GM12878 (cell line): ENCODE data around the gene ZKSCAN7. TPM values are rescaled to one million over a fixed set of nuclear protein-coding genes. Genes with fewer than 3 reads are reported as not detected.

Experiments used
- ATAC-seq: fragments of 200-7000 bp; cut with Tn5 transposase; 3 replicates; pipeline ENCODE4 v1.9.1; 2020; ENCODE audit warnings: mild to moderate bottlenecking, moderate library complexity
- BruUV-seq: library from RNA; stranded (reverse); fragments of 400-500 nt; replicated peaks from 2 replicates; lab custom pipeline; 2021; lab: Mats Ljungman, UMichigan
- CTCF ChIA-PET: fragments of 300-600 bp; sonication (Branson Sonifier 250); formaldehyde crosslinking; extraction: SDS; loops from one replicate; lab custom pipeline; 2021; ENCODE audit warnings: inconsistent platforms; lab: Yijun Ruan, JAX
- POLR2A ChIA-PET: fragments of 350-600 bp; formaldehyde crosslinking; extraction: SDS; loops from one replicate; lab custom pipeline; 2021; ENCODE audit warnings: inconsistent platforms; lab: Charles Lee
- RAD21 ChIA-PET: fragments of 300-600 bp; sonication (Branson Sonifier 250); formaldehyde crosslinking; loops from one replicate; lab custom pipeline; 2023; ENCODE audit warnings: antibody characterized with exemption; ENCODE audit not compliant: unreplicated experiment; lab: Charles Lee
- SMC1A ChIA-PET: fragments of 300-600 bp; sonication (Branson Sonifier 250); formaldehyde crosslinking; loops from one replicate; lab custom pipeline; 2023; ENCODE audit not compliant: unreplicated experiment, uncharacterized antibody; lab: Charles Lee
- DNase-seq: peaks from one replicate; pipeline ENCODE4 v3.0.0-alpha.2; 2011; ENCODE audit warnings: low read depth, low spot score
- FAIRE-seq: peaks from 3 replicates; lab custom pipeline; 2011; peaks lifted over from hg19 to GRCh38; lab: Jason Lieb, UNC
- H2AFZ ChIP-seq: 2 replicates; pipeline ENCODE4 v1.6.0; 2011; ENCODE audit warnings: low read depth, low read length, control low read depth; ENCODE audit not compliant: control insufficient read depth
- H3K27ac ChIP-seq: 2 replicates; pipeline ENCODE4 v1.5.1; 2011; ENCODE audit warnings: control low read depth; ENCODE audit not compliant: control insufficient read depth, insufficient read depth
- H3K27me3 ChIP-seq, 2 experiments: replicated peaks in 1 of 2; 2 replicates each; pipeline versions ENCODE4 v1.6.0 to v1.6.1; 2011; ENCODE audit warnings: low read length in 1 of 2; ENCODE audit not compliant: control insufficient read depth in 2 of 2, insufficient read depth in 2 of 2
- H3K36me3 ChIP-seq, 2 experiments: 2 replicates each; pipeline ENCODE4 v1.5.1; 2011; ENCODE audit warnings: low read length in 1 of 2; ENCODE audit not compliant: control insufficient read depth in 2 of 2, insufficient read depth in 2 of 2
- H3K4me1 ChIP-seq: 2 replicates; pipeline ENCODE4 v1.6.1; 2011; ENCODE audit warnings: mild to moderate bottlenecking, low read length, moderate library complexity, mixed read lengths; ENCODE audit not compliant: control insufficient read depth, insufficient read depth
- H3K4me2 ChIP-seq: 2 replicates; pipeline ENCODE4 v1.6.0; 2011; ENCODE audit warnings: control low read depth; ENCODE audit not compliant: control insufficient read depth, insufficient read depth
- H3K4me3 ChIP-seq: fragments of 200-600 bp; sonication (generic); 2 replicates; pipeline ENCODE4 v1.5.1; 2016
- H3K79me2 ChIP-seq: 2 replicates; pipeline ENCODE4 v1.6.0; 2011; ENCODE audit warnings: low read length; ENCODE audit not compliant: control insufficient read depth, insufficient read depth
- H3K9ac ChIP-seq: 2 replicates; pipeline ENCODE4 v1.8.0; 2011; ENCODE audit warnings: low read length, control low read depth, mixed read lengths; ENCODE audit not compliant: control insufficient read depth, insufficient read depth
- H3K9me3 ChIP-seq: replicated peaks from 3 replicates; pipeline ENCODE4 v1.5.1; 2011; ENCODE audit warnings: mild to moderate bottlenecking, low read length; ENCODE audit not compliant: control insufficient read depth, insufficient read depth
- H4K20me1 ChIP-seq: 2 replicates; pipeline ENCODE4 v1.6.0; 2011; ENCODE audit not compliant: control insufficient read depth, insufficient read depth
- CBX5 ChIP-seq: sonication (generic); IDR thresholded peaks from 2 replicates; pipeline ENCODE4 v1.6.1; 2016; ENCODE audit warnings: low read depth, moderate library complexity, mild to moderate bottlenecking, inconsistent platforms
- IKZF1 ChIP-seq: fragments of 450-650 bp; conservative IDR thresholded peaks from 2 replicates; pipeline ENCODE4 v1.6.1; 2017; ENCODE audit warnings: antibody characterized with exemption, mild to moderate bottlenecking
- MEF2A ChIP-seq: IDR thresholded peaks from 2 replicates; pipeline ENCODE4 v1.6.1; 2011; ENCODE audit warnings: low read depth, mild to moderate bottlenecking, low read length, moderate library complexity; ENCODE audit not compliant: insufficient read depth
- MXI1 ChIP-seq: fragments of 150-350 bp; IDR thresholded peaks from 2 replicates; pipeline ENCODE4 v1.6.1; 2011; ENCODE audit warnings: low read depth, mild to moderate bottlenecking, inconsistent platforms, low read length, improper control_type of control experiment
- TAF1 ChIP-seq: IDR thresholded peaks from 2 replicates; pipeline ENCODE4 v1.6.1; 2011; ENCODE audit warnings: mild to moderate bottlenecking, low read depth, low read length, borderline replicate concordance
- ZZZ3 ChIP-seq: IDR thresholded peaks from 2 replicates; pipeline ENCODE4 v1.6.1; 2011; ENCODE audit warnings: low read depth; ENCODE audit not compliant: control insufficient read depth, insufficient read length
- WGBS: methylation state at CpG from one replicate; pipeline ENCODE4 v1.1.6; 2016; ENCODE audit warnings: low lambda C conversion rate; ENCODE audit not compliant: insufficient replicate concordance, insufficient coverage; ENCODE audit errors: missing lambda C conversion rate; 5-methylcytosine and 5-hydroxymethylcytosine counted together
- in situ Hi-C: fragments of 300-500 bp; cut with MboI; formaldehyde crosslinking; loops from 9 replicates; pipeline ENCODE4 v1.14.3; 2018; ENCODE audit warnings: mixed read lengths
- intact Hi-C: fragments of 100-400 bp; cut with micrococcal nuclease; formaldehyde crosslinking; loops from one replicate; pipeline ENCODE4 v1.14.2; 2022; ENCODE audit not compliant: unreplicated experiment
- polyA plus RNA-seq, 11 experiments: library from polyadenylated mRNA; depleted of rRNA in 4 of 11; unstranded in 6 of 11; stranded (reverse) in 5 of 11; fragments of >200 nt; fragmentation: Nextera tagmentation in 4 of 11; fragmentation: Illumina TruSeq in 1 of 11; extraction: Ambion mirVana in 4 of 11; extraction: Trizol in 1 of 11; gene quantifications; 1 replicate in 1 of 11; 2 replicates in 10 of 11; pipeline versions ENCODE4 v1.2.1 to v1.2.3, GENCODE V29; 2011 to 2016; ENCODE audit warnings: inconsistent platforms in 2 of 11, missing spikeins in 2 of 11, low read depth in 1 of 11
- total RNA-seq, 4 experiments: library from RNA; depleted of rRNA in 3 of 4; stranded (reverse); fragments of >200 nt in 3 of 4; fragmentation: Illumina TruSeq in 1 of 4; extraction: Trizol in 1 of 4; gene quantifications; 2 replicates each; pipeline versions ENCODE4 v1.2.1 to v1.2.3, GENCODE V29; 2013 to 2021
- TF ChIP-seq, protein P1 (sequence below): fragments of 150-350 bp; IDR thresholded peaks from 2 replicates; pipeline ENCODE4 v1.6.1; 2014; ENCODE audit warnings: mild to moderate bottlenecking, low read depth, low read length
- TF ChIP-seq, protein P2 (sequence below): fragments of 450-650 bp; IDR thresholded peaks from 2 replicates; pipeline ENCODE4 v1.6.1; 2018; ENCODE audit warnings: mild to moderate bottlenecking, low read depth, moderate library complexity; ENCODE audit not compliant: partially characterized antibody
- TF ChIP-seq, protein P3 (sequence below), 3 experiments: IDR thresholded peaks in 2 of 3; conservative IDR thresholded peaks in 1 of 3; 2 replicates each; pipeline ENCODE4 v1.5.1; 2011; ENCODE audit warnings: low read depth in 3 of 3, low read length in 3 of 3, mild to moderate bottlenecking in 3 of 3, control low read depth in 2 of 3, moderate library complexity in 2 of 3, inconsistent platforms in 1 of 3, mixed read lengths in 1 of 3; ENCODE audit not compliant: control insufficient read depth in 2 of 3, insufficient read depth in 1 of 3; ENCODE audit errors: extremely low read depth in 1 of 3

ZKSCAN7 gene
- total and polyA plus RNA-seq, 10 of the 15 experiments (the other 5 are each of a cell fraction or from before 2014, with no cell fraction given) = 0.77 to 6.0 (median 3.5) TPM

DNA sequence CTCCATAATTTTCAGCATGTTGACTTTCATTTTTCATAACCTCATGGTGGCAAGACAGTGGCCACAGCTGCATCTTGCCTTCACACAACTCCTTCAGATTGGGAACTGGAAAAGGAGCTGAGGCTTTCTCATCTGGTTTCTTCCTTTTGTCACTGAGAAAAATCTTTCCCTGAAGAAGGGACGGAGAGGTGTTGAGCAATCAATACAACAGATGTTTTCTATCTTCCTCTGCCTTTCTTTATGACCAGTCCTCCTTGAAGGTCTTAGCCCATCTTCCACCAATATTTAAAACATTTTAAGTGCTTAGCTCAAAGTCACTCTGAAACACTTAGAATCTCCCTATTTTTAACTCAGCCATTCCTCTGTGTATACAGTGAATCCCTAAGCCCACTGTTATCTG lies 41.6 kb downstream of the ZKSCAN7 start:
- H2AFZ ChIP-seq = no peak overlapping the region
- H3K79me2 ChIP-seq = no peaks in the 10 kb centered on the region
- ChIA-PET SMC1A (no interaction called here), CTCF (no interaction called here), POLR2A (no interaction called here), RAD21 (no interaction called here)
- no peaks in the 10 kb centered on the region for H4K20me1 ChIP-seq
- no TSS peak for BruUV-seq
- H3K9ac ChIP-seq = no peak overlapping the region
- no peak overlapping the region for H3K4me3 ChIP-seq
- no peak for ATAC-seq
- FAIRE-seq = no peak
- H3K27me3 ChIP-seq = no peaks in the 10 kb centered on the region
- WGBS = 0% methylated on average over 1 of the region's 1 CpG
- no peak for DNase-seq
- no peaks in the 10 kb centered on the region for H3K36me3 ChIP-seq
- no peaks in the 10 kb centered on the region; the same call in 2 of the 3 replicates for H3K9me3 ChIP-seq
- no peak for TF ChIP-seq MXI1
- TF ChIP-seq, protein P1, sequence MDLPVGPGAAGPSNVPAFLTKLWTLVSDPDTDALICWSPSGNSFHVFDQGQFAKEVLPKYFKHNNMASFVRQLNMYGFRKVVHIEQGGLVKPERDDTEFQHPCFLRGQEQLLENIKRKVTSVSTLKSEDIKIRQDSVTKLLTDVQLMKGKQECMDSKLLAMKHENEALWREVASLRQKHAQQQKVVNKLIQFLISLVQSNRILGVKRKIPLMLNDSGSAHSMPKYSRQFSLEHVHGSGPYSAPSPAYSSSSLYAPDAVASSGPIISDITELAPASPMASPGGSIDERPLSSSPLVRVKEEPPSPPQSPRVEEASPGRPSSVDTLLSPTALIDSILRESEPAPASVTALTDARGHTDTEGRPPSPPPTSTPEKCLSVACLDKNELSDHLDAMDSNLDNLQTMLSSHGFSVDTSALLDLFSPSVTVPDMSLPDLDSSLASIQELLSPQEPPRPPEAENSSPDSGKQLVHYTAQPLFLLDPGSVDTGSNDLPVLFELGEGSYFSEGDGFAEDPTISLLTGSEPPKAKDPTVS = no peak
- TF ChIP-seq, protein P2, sequence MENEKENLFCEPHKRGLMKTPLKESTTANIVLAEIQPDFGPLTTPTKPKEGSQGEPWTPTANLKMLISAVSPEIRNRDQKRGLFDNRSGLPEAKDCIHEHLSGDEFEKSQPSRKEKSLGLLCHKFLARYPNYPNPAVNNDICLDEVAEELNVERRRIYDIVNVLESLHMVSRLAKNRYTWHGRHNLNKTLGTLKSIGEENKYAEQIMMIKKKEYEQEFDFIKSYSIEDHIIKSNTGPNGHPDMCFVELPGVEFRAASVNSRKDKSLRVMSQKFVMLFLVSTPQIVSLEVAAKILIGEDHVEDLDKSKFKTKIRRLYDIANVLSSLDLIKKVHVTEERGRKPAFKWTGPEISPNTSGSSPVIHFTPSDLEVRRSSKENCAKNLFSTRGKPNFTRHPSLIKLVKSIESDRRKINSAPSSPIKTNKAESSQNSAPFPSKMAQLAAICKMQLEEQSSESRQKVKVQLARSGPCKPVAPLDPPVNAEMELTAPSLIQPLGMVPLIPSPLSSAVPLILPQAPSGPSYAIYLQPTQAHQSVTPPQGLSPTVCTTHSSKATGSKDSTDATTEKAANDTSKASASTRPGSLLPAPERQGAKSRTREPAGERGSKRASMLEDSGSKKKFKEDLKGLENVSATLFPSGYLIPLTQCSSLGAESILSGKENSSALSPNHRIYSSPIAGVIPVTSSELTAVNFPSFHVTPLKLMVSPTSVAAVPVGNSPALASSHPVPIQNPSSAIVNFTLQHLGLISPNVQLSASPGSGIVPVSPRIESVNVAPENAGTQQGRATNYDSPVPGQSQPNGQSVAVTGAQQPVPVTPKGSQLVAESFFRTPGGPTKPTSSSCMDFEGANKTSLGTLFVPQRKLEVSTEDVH = no peak
- TF ChIP-seq CBX5 = no peak
- TF ChIP-seq, protein P3, sequence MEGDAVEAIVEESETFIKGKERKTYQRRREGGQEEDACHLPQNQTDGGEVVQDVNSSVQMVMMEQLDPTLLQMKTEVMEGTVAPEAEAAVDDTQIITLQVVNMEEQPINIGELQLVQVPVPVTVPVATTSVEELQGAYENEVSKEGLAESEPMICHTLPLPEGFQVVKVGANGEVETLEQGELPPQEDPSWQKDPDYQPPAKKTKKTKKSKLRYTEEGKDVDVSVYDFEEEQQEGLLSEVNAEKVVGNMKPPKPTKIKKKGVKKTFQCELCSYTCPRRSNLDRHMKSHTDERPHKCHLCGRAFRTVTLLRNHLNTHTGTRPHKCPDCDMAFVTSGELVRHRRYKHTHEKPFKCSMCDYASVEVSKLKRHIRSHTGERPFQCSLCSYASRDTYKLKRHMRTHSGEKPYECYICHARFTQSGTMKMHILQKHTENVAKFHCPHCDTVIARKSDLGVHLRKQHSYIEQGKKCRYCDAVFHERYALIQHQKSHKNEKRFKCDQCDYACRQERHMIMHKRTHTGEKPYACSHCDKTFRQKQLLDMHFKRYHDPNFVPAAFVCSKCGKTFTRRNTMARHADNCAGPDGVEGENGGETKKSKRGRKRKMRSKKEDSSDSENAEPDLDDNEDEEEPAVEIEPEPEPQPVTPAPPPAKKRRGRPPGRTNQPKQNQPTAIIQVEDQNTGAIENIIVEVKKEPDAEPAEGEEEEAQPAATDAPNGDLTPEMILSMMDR (IDR thresholded peaks at IDR 0.05 in 2 of 3, conservative IDR thresholded peaks at IDR 0.05 in 1 of 3; ENCODE audit: control insufficient read depth in 2 of 3, extremely low read depth in 1 of 3, insufficient read depth in 1 of 3, low read depth in 3 of 3, low read length in 3 of 3) = no peak
- TF ChIP-seq TAF1 = no peak
- no peak for TF ChIP-seq ZZZ3
- TF ChIP-seq IKZF1 = no peak
- no peak for TF ChIP-seq MEF2A
- in situ Hi-C loops = no loop called here
- no peaks in the 10 kb centered on the region for H3K4me1 ChIP-seq
- H3K4me2 ChIP-seq = no peak overlapping the region
- intact Hi-C loops = no loop called here
- no peak overlapping the region for H3K27ac ChIP-seq
